ENCODE results near the gene ATF4. TPM values are rescaled to one million over a fixed set of nuclear protein-coding genes. Genes with fewer than 3 reads are reported as not detected.

Gene ATF4
- total RNA-seq, 6 donors from 2014 or later, result 255 to 402 (median 364) TPM

DNA sequence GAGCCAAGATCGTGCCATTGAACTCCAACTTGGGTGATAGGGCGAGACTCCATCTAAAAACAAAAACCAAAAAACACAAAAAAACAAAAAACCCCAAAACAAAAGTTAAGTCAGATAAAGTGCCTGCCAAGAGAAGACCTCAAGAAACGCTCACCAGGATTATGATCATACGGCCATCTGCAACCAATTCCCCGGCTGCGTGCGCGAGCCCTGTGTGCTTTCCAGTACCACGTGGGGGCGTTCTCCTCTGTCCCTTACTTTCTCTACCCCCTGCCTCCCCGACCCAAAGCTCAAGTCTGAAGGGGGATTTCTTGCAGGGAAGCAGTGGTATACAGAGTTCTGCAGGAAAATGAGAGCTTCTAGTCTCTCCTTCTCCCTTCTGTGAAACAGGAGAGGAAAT is 22.7 kb downstream of the ATF4 start:
- H3K4me1 ChIP-seq, result no peaks in the 10 kb centered on the region
- peaks cover 0 to 3% (median 0%) of the 10 kb centered on the region in 4 donors for H3K27me3 ChIP-seq
- H3K36me3 ChIP-seq, result no peaks in the 10 kb centered on the region
- ATAC-seq (ENCODE audit: low FRiP score in 2 of 2) (no peak), DNase-seq (no peak)
- WGBS, 2 donors, result 19 to 20% methylated on average over 11 of the region's 11 CpGs
- H3K9me3 ChIP-seq, result no peaks in the 10 kb centered on the region
- no peak overlapping the region for H3K4me3 ChIP-seq
- no peak for TF ChIP-seq POLR2AphosphoS5 (IDR thresholded peaks at IDR 0.05)
- no peak overlapping the region for H3K27ac ChIP-seq

- Histone ChIP-seq H3K27ac (no peak overlapping the region), H3K4me3 (no peak overlapping the region), H3K27me3 (peaks cover 0 to 3% (median 0%) of the 10 kb centered on the region in 4 donors), H3K9me3 (no peaks in the 10 kb centered on the region), H3K4me1 (no peaks in the 10 kb centered on the region), H3K36me3 (no peaks in the 10 kb centered on the region)
- DNase-seq (peak in 1 of 2 donors; percentile 90), ATAC-seq (ENCODE audit: low FRiP score in 2 of 2) (peak in 1 of 2 donors; percentile 48)
- WGBS, 2 donors, result 32 to 34% methylated on average over 36 to 39 of the region's 39 CpGs
- no peak for TF ChIP-seq CTCF (IDR thresholded peaks at IDR 0.05)
- no peak for TF ChIP-seq POLR2A (IDR thresholded peaks at IDR 0.05)
- TF ChIP-seq EP300 (IDR thresholded peaks at IDR 0.05), result no peak
- no peak for TF ChIP-seq POLR2AphosphoS5 (IDR thresholded peaks at IDR 0.05)
Observed at GRCh38 chr22:39545386-39546365, 25.3 kb downstream of the ATF4 start.

- TF ChIP-seq EP300 (IDR thresholded peaks at IDR 0.05), result no peak
- no peak for TF ChIP-seq CTCF (IDR thresholded peaks at IDR 0.05)
- TF ChIP-seq POLR2A (IDR thresholded peaks at IDR 0.05), result no peak
- TF ChIP-seq POLR2AphosphoS5 (IDR thresholded peaks at IDR 0.05), result no peak
- H3K4me1 ChIP-seq, result no peaks in the 10 kb centered on the region
- H3K27me3 ChIP-seq, result peaks cover 0 to 3% (median 0%) of the 10 kb centered on the region in 4 donors
- no peaks in the 10 kb centered on the region for H3K9me3 ChIP-seq
- H3K4me3 ChIP-seq, result no peak overlapping the region
- ATAC-seq (ENCODE audit: low FRiP score in 2 of 2) (no peak), DNase-seq (no peak)
- no peaks in the 10 kb centered on the region for H3K36me3 ChIP-seq
- WGBS, 2 donors, result 53 to 59% methylated on average over 5 of the region's 5 CpGs
- H3K27ac ChIP-seq, result no peak overlapping the region
Observed at GRCh38 chr22:39546889-39547586, 26.7 kb downstream of the ATF4 start.

GRCh38 chr22:39547587-39547947 is 27.2 kb downstream of the ATF4 start:
- DNase-seq (no peak), ATAC-seq (ENCODE audit: low FRiP score in 2 of 2) (no peak)
- Histone ChIP-seq H3K4me1 (no peaks in the 10 kb centered on the region), H3K27ac (no peak overlapping the region), H3K4me3 (no peak overlapping the region), H3K36me3 (no peaks in the 10 kb centered on the region), H3K9me3 (no peaks in the 10 kb centered on the region), H3K27me3 (peaks cover 0 to 3% (median 0%) of the 10 kb centered on the region in 4 donors)
- whole genome bisulfite sequencing, 2 donors, result 46 to 50% methylated on average over 2 of the region's 2 CpGs
- TF ChIP-seq POLR2A (IDR thresholded peaks at IDR 0.05) (no peak), EP300 (IDR thresholded peaks at IDR 0.05) (no peak), CTCF (IDR thresholded peaks at IDR 0.05) (no peak), POLR2AphosphoS5 (IDR thresholded peaks at IDR 0.05) (no peak)

DNA sequence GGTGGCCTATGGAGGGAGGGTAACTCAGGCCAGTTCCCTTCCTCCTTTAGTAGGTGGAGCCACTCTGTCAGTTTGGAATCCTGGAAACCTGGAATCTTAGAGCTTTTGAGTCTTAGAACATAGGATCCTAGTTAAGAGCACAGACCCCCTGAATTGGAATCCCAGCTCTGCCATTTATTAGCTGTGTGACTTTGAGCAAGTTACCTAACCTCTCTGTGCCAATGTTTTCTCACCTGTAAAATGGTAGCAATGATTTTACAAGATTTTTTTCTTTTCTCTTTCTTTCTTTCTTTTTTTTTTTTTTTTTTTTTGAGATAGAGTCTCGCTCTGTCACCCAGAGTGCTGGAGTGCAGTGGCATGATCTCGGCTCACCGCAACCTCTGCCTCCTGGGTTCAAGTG is 33.1 kb downstream of the ATF4 start:
- H3K9me3 ChIP-seq, result no peaks in the 10 kb centered on the region
- no peak overlapping the region for H3K27ac ChIP-seq
- peaks cover 0 to 25% (median 17%) of the 10 kb centered on the region in 4 donors for H3K27me3 ChIP-seq
- WGBS, 2 donors, result 96% methylated on average over 3 of the region's 3 CpGs
- DNase-seq, result no peak
- H3K36me3 ChIP-seq, result no peaks in the 10 kb centered on the region
- no peak for TF ChIP-seq POLR2AphosphoS5 (IDR thresholded peaks at IDR 0.05)
- TF ChIP-seq POLR2A (IDR thresholded peaks at IDR 0.05), result no peak
- no peak for TF ChIP-seq EP300 (IDR thresholded peaks at IDR 0.05)
- ATAC-seq (ENCODE audit: low FRiP score in 2 of 2), result no peak
- peaks cover 7 to 15% (median 8%) of the 10 kb centered on the region in 4 donors for H3K4me1 ChIP-seq
- H3K4me3 ChIP-seq, result no peak overlapping the region
